Right lobe of liver (tissue), 4 donors: ENCODE data around the gene DYNLL2.

Source experiments
- POLR2A ChIP-seq: fragments of 450-650 bp; IDR thresholded peaks from one replicate; pipeline ENCODE4 v1.6.1; 2017; ENCODE audit warnings: antibody characterized with exemption, mild to moderate bottlenecking
- TF ChIP-seq, protein P1 (sequence below), 4 donors: fragments of 200-600 bp in 3 of 4; fragments of 450-650 bp in 1 of 4; IDR thresholded peaks; one replicate each; pipeline versions ENCODE4 v1.5.1 to v1.8.0; 2016 to 2022; ENCODE audit warnings: antibody characterized with exemption in 4 of 4, mild to moderate bottlenecking in 2 of 4
- donor health status: DM: no; HTN: no; CAD: no.
- donor health status: DM: no; HTN: no; CAD: no.
- donor health status: DM: no; HTN: yes; CAD: no.

DNA sequence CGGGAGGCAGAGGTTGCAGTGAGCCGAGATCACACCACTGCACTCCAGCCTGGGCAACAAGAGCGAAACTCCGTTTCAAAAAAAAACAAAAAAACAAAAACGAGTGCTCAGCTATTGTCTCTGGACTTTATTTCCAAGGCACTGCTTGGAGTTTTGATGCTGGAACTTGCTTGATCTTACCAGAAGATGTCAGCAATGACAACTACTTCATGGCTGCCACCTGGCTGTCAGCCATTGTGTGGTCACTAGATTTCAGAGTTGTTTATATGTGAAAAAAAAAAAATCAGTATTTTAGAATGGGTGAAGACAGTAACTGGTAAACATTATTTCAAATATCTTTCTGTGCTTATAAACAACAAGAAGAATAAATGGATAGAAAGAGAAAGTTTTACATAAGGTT is 38.7 kb downstream of the DYNLL2 start:
- TF ChIP-seq, protein P1, sequence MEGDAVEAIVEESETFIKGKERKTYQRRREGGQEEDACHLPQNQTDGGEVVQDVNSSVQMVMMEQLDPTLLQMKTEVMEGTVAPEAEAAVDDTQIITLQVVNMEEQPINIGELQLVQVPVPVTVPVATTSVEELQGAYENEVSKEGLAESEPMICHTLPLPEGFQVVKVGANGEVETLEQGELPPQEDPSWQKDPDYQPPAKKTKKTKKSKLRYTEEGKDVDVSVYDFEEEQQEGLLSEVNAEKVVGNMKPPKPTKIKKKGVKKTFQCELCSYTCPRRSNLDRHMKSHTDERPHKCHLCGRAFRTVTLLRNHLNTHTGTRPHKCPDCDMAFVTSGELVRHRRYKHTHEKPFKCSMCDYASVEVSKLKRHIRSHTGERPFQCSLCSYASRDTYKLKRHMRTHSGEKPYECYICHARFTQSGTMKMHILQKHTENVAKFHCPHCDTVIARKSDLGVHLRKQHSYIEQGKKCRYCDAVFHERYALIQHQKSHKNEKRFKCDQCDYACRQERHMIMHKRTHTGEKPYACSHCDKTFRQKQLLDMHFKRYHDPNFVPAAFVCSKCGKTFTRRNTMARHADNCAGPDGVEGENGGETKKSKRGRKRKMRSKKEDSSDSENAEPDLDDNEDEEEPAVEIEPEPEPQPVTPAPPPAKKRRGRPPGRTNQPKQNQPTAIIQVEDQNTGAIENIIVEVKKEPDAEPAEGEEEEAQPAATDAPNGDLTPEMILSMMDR (IDR thresholded peaks at IDR 0.05): peak in 2 of 4 donors; percentile 4 to 12
- no peak for TF ChIP-seq POLR2A
